Cardiac fibroblast (primary cell): Measurements from ENCODE around the gene KLHL18.

Experiments used
- DNase-seq, 2 donors: peaks; one replicate each; pipeline versions ENCODE4 v3.0.0 to v3.0.0-alpha.2; 2010; ENCODE audit warnings: low read depth in 2 of 2
- H3K4me3 ChIP-seq, 2 donors: replicated peaks in 1 of 2; 1 replicate in 1 of 2; 2 replicates in 1 of 2; pipeline ENCODE4 v1.5.1; 2011; ENCODE audit warnings: low read depth in 2 of 2, low read length in 2 of 2, mild to moderate bottlenecking in 2 of 2, moderate library complexity in 1 of 2
- CTCF ChIP-seq: IDR thresholded peaks from one replicate; pipeline ENCODE4 v1.5.1; 2011; ENCODE audit warnings: low read depth, mild to moderate bottlenecking, low read length, inconsistent platforms

KLHL18 gene

GRCh38 chr3:47376393-47376792 is 93.6 kb downstream of the KLHL18 start:
- H3K4me3 ChIP-seq = no peak overlapping the region
- DNase-seq = no peak
- no peak for TF ChIP-seq CTCF

GRCh38 chr3:47377186-47377585 is 94.4 kb downstream of the KLHL18 start:
- H3K4me3 ChIP-seq = no peak overlapping the region
- no peak for TF ChIP-seq CTCF
- no peak for DNase-seq

GRCh38 chr3:47378869-47379268 is 96.1 kb downstream of the KLHL18 start:
- H3K4me3 ChIP-seq = no peak overlapping the region
- DNase-seq = no peak
- no peak for TF ChIP-seq CTCF

GRCh38 chr3:47379411-47379899 is 96.7 kb downstream of the KLHL18 start:
- peak overlapping the region; percentile 99 to 100 for H3K4me3 ChIP-seq
- TF ChIP-seq CTCF = no peak
- DNase-seq = no peak

- no peak for DNase-seq
- TF ChIP-seq CTCF = peak; percentile 11
- H3K4me3 ChIP-seq = peak overlapping the region; percentile 99 to 100
Measured at GRCh38 chr3:47380026-47380600, 97.4 kb downstream of the KLHL18 start.

GRCh38 chr3:47380601-47381316 is 98.0 kb downstream of the KLHL18 start, which contains the start of gene PTPN23:
Gene PTPN23 (plus strand): TSS chr3:47381021. CDS start chr3:47381097, 76 bp downstream.
- no peak for TF ChIP-seq CTCF
- DNase-seq = peak; percentile 99
- peak within 1 kb of the TSS; percentile 99 to 100 for H3K4me3 ChIP-seq
